Measurements from ENCODE around the gene VWF. TPM values are rescaled to one million over a fixed set of nuclear protein-coding genes. Genes with fewer than 3 reads are reported as not detected.

Gene VWF
- total and polyA plus RNA-seq, 2 of the 13 experiments (the other 11 are each of a cell fraction or from before 2014, with no cell fraction given), result 0.20 to 0.25 TPM

- ATAC-seq (no peak), DNase-seq (ENCODE audit: low spot score) (no peak), FAIRE-seq (no peak)
- Histone ChIP-seq H3K79me2 (ENCODE audit: insufficient read depth, low read length) (no peaks in the 10 kb centered on the region), H3K9me3 (ENCODE audit: low read length) (no peaks in the 10 kb centered on the region), H3K4me1 (ENCODE audit: insufficient read depth, low read length) (peaks cover 14% of the 10 kb centered on the region), H3K4me2 (ENCODE audit: low read depth, low read length) (no peak overlapping the region), H3K4me3 (replicated peaks in 1 of 3; ENCODE audit: insufficient read depth in 1 of 3, low read depth in 2 of 3, low read length in 3 of 3) (no peak overlapping the region), H3K27ac (ENCODE audit: extremely low read length, insufficient read depth, low read length) (no peak overlapping the region), H2AFZ (ENCODE audit: low read length) (no peak overlapping the region), H4K20me1 (ENCODE audit: insufficient read depth, low read length) (no peaks in the 10 kb centered on the region), H3K27me3 (ENCODE audit: control insufficient read depth in 1 of 2, insufficient read depth in 2 of 2, low read length in 2 of 2) (no peaks in the 10 kb centered on the region; a peak in 1 of 5 replicates), H3K36me3 (replicated peaks in 1 of 2; ENCODE audit: control insufficient read depth in 1 of 2, insufficient read depth in 2 of 2, low read length in 2 of 2) (no peaks in the 10 kb centered on the region), H3K9ac (ENCODE audit: insufficient read depth, low read depth, low read length) (no peak overlapping the region)
- intact Hi-C loops (cut with micrococcal nuclease; ENCODE audit: unreplicated experiment), result no loop called here
- no TSS peak for BruUV-seq (replicated peaks)
- TF ChIP-seq ZFY (CRISPR knock-in tag; IDR thresholded peaks at IDR 0.05), result no peak
- POLR2A ChIA-PET, result no interaction called here
- 22% methylated on average over 4 of the region's 4 CpGs for whole genome bisulfite sequencing (ENCODE audit: low lambda C conversion rate)
- in situ Hi-C loops (cut with HindIII; ENCODE audit: extremely low pct_ligation_motif_present, low pct_unique_long_range_greater_than_20kb), result no loop called here
- CTCF ChIA-PET (ENCODE audit: low intra/inter-chr PET ratio, low total read pairs), result no interaction called here
These were observed 29.2 kb downstream of the VWF start for GRCh38 chr12:6095269-6095668.

- in situ Hi-C loops (cut with HindIII; ENCODE audit: extremely low pct_ligation_motif_present, low pct_unique_long_range_greater_than_20kb) (no loop called here), intact Hi-C loops (cut with micrococcal nuclease; ENCODE audit: unreplicated experiment) (no loop called here)
- FAIRE-seq, result no peak
- 68% methylated on average over 2 of the region's 2 CpGs for WGBS (ENCODE audit: low lambda C conversion rate)
- Histone ChIP-seq H4K20me1 (ENCODE audit: insufficient read depth, low read length) (no peaks in the 10 kb centered on the region), H3K9me3 (ENCODE audit: low read length) (no peaks in the 10 kb centered on the region), H3K9ac (ENCODE audit: insufficient read depth, low read depth, low read length) (no peak overlapping the region), H3K4me2 (ENCODE audit: low read depth, low read length) (no peak overlapping the region), H3K4me1 (ENCODE audit: insufficient read depth, low read length) (peaks cover 29% of the 10 kb centered on the region), H3K27ac (ENCODE audit: extremely low read length, insufficient read depth, low read length) (no peak overlapping the region), H3K36me3 (replicated peaks in 1 of 2; ENCODE audit: control insufficient read depth in 1 of 2, insufficient read depth in 2 of 2, low read length in 2 of 2) (no peaks in the 10 kb centered on the region), H2AFZ (ENCODE audit: low read length) (no peak overlapping the region), H3K27me3 (ENCODE audit: control insufficient read depth in 1 of 2, insufficient read depth in 2 of 2, low read length in 2 of 2) (no peaks in the 10 kb centered on the region; a peak in 1 of 5 replicates), H3K79me2 (ENCODE audit: insufficient read depth, low read length) (no peaks in the 10 kb centered on the region), H3K4me3 (replicated peaks in 1 of 3; ENCODE audit: insufficient read depth in 1 of 3, low read depth in 2 of 3, low read length in 3 of 3) (no peak overlapping the region)
- ATAC-seq, result no peak
- no peak for TF ChIP-seq EP300 (IDR thresholded peaks at IDR 0.05; ENCODE audit: low read depth in 2 of 2, low read length in 2 of 2)
- no peak for TF ChIP-seq EP300 (CRISPR knock-in tag; IDR thresholded peaks at IDR 0.05; ENCODE audit: borderline replicate concordance)
- no peak for TF ChIP-seq ASH2L (IDR thresholded peaks at IDR 0.05; ENCODE audit: insufficient read length, low read depth, low read length)
- TF ChIP-seq SNRNP70 (IDR thresholded peaks at IDR 0.05; ENCODE audit: low read depth, low read length), result no peak
- no peak for TF ChIP-seq ZNF674 (CRISPR knock-in tag; IDR thresholded peaks at IDR 0.05; ENCODE audit: low read depth)
- no peak for TF ChIP-seq TEAD3 (CRISPR knock-in tag; optimal IDR thresholded peaks at IDR 0.05; ENCODE audit: borderline replicate concordance)
- TF ChIP-seq CBX1 (IDR thresholded peaks at IDR 0.05; ENCODE audit: low read depth), result no peak
- TF ChIP-seq RCOR2 (CRISPR knock-in tag; IDR thresholded peaks at IDR 0.05), result no peak
- TF ChIP-seq ZNF510 (CRISPR knock-in tag; IDR thresholded peaks at IDR 0.05; ENCODE audit: low read depth), result no peak
- TF ChIP-seq DNMT1 (CRISPR knock-in tag; IDR thresholded peaks at IDR 0.05), result no peak
- TF ChIP-seq, protein P1, sequence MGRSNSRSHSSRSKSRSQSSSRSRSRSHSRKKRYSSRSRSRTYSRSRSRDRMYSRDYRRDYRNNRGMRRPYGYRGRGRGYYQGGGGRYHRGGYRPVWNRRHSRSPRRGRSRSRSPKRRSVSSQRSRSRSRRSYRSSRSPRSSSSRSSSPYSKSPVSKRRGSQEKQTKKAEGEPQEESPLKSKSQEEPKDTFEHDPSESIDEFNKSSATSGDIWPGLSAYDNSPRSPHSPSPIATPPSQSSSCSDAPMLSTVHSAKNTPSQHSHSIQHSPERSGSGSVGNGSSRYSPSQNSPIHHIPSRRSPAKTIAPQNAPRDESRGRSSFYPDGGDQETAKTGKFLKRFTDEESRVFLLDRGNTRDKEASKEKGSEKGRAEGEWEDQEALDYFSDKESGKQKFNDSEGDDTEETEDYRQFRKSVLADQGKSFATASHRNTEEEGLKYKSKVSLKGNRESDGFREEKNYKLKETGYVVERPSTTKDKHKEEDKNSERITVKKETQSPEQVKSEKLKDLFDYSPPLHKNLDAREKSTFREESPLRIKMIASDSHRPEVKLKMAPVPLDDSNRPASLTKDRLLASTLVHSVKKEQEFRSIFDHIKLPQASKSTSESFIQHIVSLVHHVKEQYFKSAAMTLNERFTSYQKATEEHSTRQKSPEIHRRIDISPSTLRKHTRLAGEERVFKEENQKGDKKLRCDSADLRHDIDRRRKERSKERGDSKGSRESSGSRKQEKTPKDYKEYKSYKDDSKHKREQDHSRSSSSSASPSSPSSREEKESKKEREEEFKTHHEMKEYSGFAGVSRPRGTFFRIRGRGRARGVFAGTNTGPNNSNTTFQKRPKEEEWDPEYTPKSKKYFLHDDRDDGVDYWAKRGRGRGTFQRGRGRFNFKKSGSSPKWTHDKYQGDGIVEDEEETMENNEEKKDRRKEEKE (IDR thresholded peaks at IDR 0.05), result no peak
- no peak for TF ChIP-seq ZSCAN9 (CRISPR knock-in tag; IDR thresholded peaks at IDR 0.05; ENCODE audit: borderline replicate concordance)
- no peak for TF ChIP-seq SRY (CRISPR knock-in tag; IDR thresholded peaks at IDR 0.05)
- TF ChIP-seq ZSCAN5A (CRISPR knock-in tag; IDR thresholded peaks at IDR 0.05; ENCODE audit: borderline replicate concordance), result no peak
- no peak for TF ChIP-seq RAD21 (CRISPR knock-in tag; IDR thresholded peaks at IDR 0.05)
- no peak for TF ChIP-seq THAP11 (CRISPR knock-in tag; IDR thresholded peaks at IDR 0.05)
- no peak for TF ChIP-seq SP4 (CRISPR knock-in tag; IDR thresholded peaks at IDR 0.05)
- CTCF ChIA-PET (ENCODE audit: low intra/inter-chr PET ratio, low total read pairs), result no interaction called here
- POLR2A ChIA-PET, result no interaction called here
- no peak for DNase-seq (ENCODE audit: low spot score)
- BruUV-seq (replicated peaks), result no TSS peak
These were observed 30.7 kb downstream of the VWF start for GRCh38 chr12:6093764-6094163.

All from HepG2 (cell line).